Esophagus squamous epithelium (tissue), 5 donors: ENCODE results near the gene PTGDS. TPM values are rescaled to one million over a fixed set of nuclear protein-coding genes. Genes with fewer than 3 reads are reported as not detected.

ENCODE experiments used
- DNase-seq: peaks from one replicate; lab custom pipeline; 2025; lab: John Stamatoyannopoulos, UW
- H3K27ac ChIP-seq, 4 donors: fragments of 200-600 bp; sonication (generic); one replicate each; pipeline ENCODE4 v1.5.1; 2016 to 2019; ENCODE audit warnings: mild to moderate bottlenecking in 1 of 4
- H3K27me3 ChIP-seq, 4 donors: fragments of 200-600 bp; sonication (generic); 1 replicate in 3 of 4; 2 replicates in 1 of 4; pipeline versions ENCODE4 v1.5.1 to v1.6.0; 2017 to 2021; ENCODE audit warnings: antibody characterized with exemption in 1 of 4
- H3K36me3 ChIP-seq, 3 donors: fragments of 200-600 bp; sonication (generic); one replicate each; pipeline ENCODE4 v1.5.1; 2016 to 2019
- H3K4me1 ChIP-seq, 3 donors: fragments of 200-600 bp; sonication (generic); one replicate each; pipeline ENCODE4 v1.5.1; 2017 to 2019
- H3K4me3 ChIP-seq, 4 donors: fragments of 200-600 bp; sonication (generic); 1 replicate in 3 of 4; 2 replicates in 1 of 4; pipeline ENCODE4 v1.5.1; 2016 to 2019; ENCODE audit warnings: mild to moderate bottlenecking in 2 of 4, moderate library complexity in 1 of 4
- H3K9me3 ChIP-seq, 3 donors: fragments of 200-600 bp; sonication (generic); one replicate each; pipeline ENCODE4 v1.5.1; 2016 to 2019
- POLR2A ChIP-seq, 4 donors: fragments of 450-650 bp; IDR thresholded peaks; one replicate each; pipeline ENCODE4 v1.6.1; 2017; ENCODE audit warnings: antibody characterized with exemption in 4 of 4, mild to moderate bottlenecking in 4 of 4, moderate library complexity in 3 of 4
- WGBS, 2 donors: methylation state at CpG; one replicate each; pipeline ENCODE4 v1.1.5; 2018; 5-methylcytosine and 5-hydroxymethylcytosine counted together
- intact Hi-C: fragments of 100-400 bp; cut with DNase I; formaldehyde crosslinking; loops from one replicate; pipeline ENCODE4 v1.15.0; 2022
- total RNA-seq, 4 donors: library from RNA; depleted of rRNA; stranded (reverse); fragments of >200 nt; gene quantifications; one replicate each; pipeline ENCODE4 v1.1.0, GENCODE V29; 2016
- TF ChIP-seq, protein P1 (sequence below), 6 experiments: fragments of 450-650 bp in 4 of 6; fragments of 200-600 bp in 2 of 6; sonication (generic) in 2 of 6; IDR thresholded peaks; one replicate each; pipeline ENCODE4 v1.5.1; 2016 to 2019; ENCODE audit warnings: antibody characterized with exemption in 6 of 6, mild to moderate bottlenecking in 4 of 6, moderate library complexity in 4 of 6
- donor health status: DM: yes; HTN: yes; CAD: no.

Gene PTGDS
- total RNA-seq, 4 donors from 2014 or later = 1.7 to 208 (median 4.8) TPM

DNA sequence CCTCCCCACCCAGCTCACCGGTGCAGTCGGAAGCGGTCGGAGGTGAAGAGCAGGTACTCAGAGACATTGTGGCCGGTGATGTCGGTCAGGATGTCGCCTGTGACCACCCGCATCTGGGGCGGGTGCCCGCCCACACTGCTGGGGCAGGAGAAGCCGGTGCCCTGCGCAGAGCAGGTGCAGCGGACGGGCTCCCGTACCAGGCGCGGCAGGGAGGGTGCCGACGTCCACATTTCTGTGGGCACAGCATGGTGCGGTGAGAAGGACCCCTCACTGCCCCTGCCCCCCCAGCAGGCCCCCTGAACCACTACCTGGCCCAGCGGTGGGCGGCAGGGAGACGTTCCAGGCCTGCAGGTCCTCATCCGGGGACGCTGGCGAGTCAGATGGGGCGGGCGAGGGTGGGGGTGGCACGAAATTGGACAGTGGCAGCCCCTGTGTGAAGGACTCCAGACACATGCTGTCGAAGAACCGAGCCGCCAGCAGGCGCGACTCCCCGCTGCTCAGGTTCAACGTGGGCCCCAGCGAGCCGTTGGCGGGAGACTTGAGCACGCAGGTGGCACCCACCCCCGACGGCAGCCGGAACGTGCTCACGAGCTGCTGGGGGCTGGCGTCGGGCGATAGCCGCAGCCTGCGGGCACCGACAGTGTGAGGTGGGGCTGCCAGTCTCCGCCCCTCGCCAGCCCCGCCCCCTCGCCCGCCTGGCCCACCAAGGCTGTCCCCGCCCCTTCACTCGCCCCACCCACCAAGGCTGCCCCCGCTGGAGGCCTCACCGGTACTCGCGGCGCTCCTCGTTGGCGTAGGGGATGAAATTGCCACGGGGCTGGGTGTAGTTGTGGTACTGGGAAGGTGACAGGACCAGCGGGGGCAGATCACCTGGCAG lies 35.6 kb downstream of the PTGDS start:
- no peaks in the 10 kb centered on the region for H3K4me1 ChIP-seq
- TF ChIP-seq POLR2A (IDR thresholded peaks at IDR 0.05) = no peak
- TF ChIP-seq, protein P1, sequence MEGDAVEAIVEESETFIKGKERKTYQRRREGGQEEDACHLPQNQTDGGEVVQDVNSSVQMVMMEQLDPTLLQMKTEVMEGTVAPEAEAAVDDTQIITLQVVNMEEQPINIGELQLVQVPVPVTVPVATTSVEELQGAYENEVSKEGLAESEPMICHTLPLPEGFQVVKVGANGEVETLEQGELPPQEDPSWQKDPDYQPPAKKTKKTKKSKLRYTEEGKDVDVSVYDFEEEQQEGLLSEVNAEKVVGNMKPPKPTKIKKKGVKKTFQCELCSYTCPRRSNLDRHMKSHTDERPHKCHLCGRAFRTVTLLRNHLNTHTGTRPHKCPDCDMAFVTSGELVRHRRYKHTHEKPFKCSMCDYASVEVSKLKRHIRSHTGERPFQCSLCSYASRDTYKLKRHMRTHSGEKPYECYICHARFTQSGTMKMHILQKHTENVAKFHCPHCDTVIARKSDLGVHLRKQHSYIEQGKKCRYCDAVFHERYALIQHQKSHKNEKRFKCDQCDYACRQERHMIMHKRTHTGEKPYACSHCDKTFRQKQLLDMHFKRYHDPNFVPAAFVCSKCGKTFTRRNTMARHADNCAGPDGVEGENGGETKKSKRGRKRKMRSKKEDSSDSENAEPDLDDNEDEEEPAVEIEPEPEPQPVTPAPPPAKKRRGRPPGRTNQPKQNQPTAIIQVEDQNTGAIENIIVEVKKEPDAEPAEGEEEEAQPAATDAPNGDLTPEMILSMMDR (IDR thresholded peaks at IDR 0.05) = no peak
- intact Hi-C loops = no loop called here
- 88 to 91% methylated on average over 17 to 29 of the region's 67 CpGs for WGBS, 2 donors
- no peak overlapping the region for H3K4me3 ChIP-seq
- DNase-seq = no peak
- no peaks in the 10 kb centered on the region for H3K27me3 ChIP-seq
- no peak overlapping the region for H3K27ac ChIP-seq
- no peaks in the 10 kb centered on the region for H3K9me3 ChIP-seq
- peaks cover 0 to 93% (median 0%) of the 10 kb centered on the region in 3 donors for H3K36me3 ChIP-seq

DNA sequence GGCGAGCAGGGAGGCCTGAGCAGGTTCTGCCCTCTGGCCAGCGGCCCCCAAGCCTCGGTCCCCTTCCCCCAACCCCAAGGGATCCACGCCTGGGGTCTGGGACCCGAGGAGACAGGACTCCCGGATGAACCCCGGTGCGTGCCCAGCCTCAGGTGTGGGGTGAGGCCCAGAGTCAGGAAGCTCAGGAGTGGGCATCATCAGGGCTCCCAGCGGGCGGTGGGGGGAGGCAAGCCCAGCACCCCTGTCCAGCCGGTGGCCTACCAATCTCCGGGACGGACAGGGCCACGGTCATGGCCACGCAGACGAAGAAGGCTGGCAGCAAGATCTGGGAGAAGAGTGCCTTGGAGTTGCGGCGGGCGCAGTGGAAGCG lies 36.3 kb downstream of the PTGDS start:
- peaks cover 0 to 88% (median 0%) of the 10 kb centered on the region in 3 donors for H3K36me3 ChIP-seq
- no peak for DNase-seq
- intact Hi-C loops = no loop called here

DNA sequence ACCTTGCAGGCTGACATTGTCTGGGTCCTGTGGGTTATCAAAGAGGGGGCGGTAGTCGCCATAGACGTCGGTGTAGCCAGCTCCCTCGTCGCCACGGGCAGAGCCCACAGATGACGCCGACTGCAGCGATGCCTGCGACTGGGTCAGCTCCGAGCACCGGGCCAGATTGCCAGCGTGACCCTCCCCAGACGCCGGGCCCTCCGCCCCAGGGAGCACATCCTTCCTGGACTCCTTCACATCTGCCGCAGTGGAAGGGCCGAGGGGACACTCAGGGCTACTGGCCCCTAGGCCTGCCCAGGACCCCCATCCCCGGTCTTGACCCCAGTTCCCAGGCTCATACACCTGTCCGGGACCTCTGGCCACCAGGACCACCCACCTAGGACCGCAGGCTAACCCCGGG lies 36.9 kb downstream of the PTGDS start:
- 94 to 100% methylated on average over 3 to 16 of the region's 23 CpGs for WGBS, 2 donors
- no peaks in the 10 kb centered on the region for H3K4me1 ChIP-seq
- no peak overlapping the region for H3K27ac ChIP-seq
- intact Hi-C loops = no loop called here
- no peaks in the 10 kb centered on the region for H3K9me3 ChIP-seq
- DNase-seq = no peak
- no peaks in the 10 kb centered on the region for H3K27me3 ChIP-seq
- TF ChIP-seq, protein P1 (IDR thresholded peaks at IDR 0.05) = no peak
- no peak for TF ChIP-seq POLR2A (IDR thresholded peaks at IDR 0.05)
- H3K4me3 ChIP-seq = no peak overlapping the region
- H3K36me3 ChIP-seq = peaks cover 0 to 90% (median 0%) of the 10 kb centered on the region in 3 donors

More for the DNA sequence above, 36.3 kb downstream of the PTGDS start:
- TF ChIP-seq, protein P1 (IDR thresholded peaks at IDR 0.05) = no peak
- no peak for TF ChIP-seq POLR2A (IDR thresholded peaks at IDR 0.05)
- Histone ChIP-seq H3K9me3 (no peaks in the 10 kb centered on the region), H3K4me3 (no peak overlapping the region), H3K27me3 (no peaks in the 10 kb centered on the region), H3K4me1 (no peaks in the 10 kb centered on the region), H3K27ac (no peak overlapping the region)
- 90% methylated on average over 2 of the region's 20 CpGs; no CpG with 5 or more reads in 1 of the 2 donors for WGBS, 2 donors

DNA sequence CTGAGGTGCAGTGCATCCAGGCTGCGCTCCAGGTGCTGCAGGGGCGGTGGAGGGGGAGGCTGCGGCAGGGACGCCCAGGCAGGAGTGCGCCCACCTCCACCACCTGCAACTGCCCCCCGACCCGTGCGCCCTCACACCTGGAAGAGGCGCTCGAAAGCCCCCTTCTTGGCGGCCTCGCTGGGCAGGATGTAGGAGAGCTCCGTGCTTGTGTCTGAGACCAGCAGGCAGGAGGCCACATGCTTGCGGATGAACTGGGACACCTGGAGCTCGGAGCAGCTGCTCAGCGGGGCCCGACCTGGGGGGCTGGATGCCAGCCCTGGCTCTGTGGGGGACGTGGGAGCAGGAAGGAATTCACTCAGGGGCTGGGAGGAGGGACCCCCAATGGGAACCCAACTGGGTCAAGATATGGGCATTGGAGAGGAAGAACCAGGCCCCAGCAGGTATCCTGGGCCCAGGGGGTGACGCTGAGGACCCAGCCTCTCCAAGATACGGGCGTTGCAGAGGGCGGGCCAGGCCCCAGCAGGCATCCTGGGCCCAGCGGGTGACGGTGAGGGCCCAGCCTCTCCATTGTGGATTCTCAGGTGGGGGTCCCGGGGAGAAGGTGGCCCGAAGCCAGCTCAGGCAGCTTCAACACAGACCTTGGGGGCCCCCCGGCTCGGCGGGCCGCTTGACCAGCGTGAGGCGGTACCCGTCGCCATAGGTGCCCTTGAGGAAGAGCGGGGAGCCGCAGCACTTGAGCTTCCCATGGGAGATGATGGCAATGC lies 37.7 kb downstream of the PTGDS start:
- H3K27me3 ChIP-seq = no peaks in the 10 kb centered on the region
- DNase-seq = no peak
- 70 to 94% methylated on average over 4 to 11 of the region's 36 CpGs for WGBS, 2 donors
- TF ChIP-seq POLR2A (IDR thresholded peaks at IDR 0.05) = no peak
- TF ChIP-seq, protein P1 (IDR thresholded peaks at IDR 0.05) = no peak
- H3K27ac ChIP-seq = no peak overlapping the region
- peaks cover 0 to 82% (median 0%) of the 10 kb centered on the region in 3 donors for H3K36me3 ChIP-seq
- H3K9me3 ChIP-seq = no peaks in the 10 kb centered on the region
- intact Hi-C loops = no loop called here
- H3K4me3 ChIP-seq = no peak overlapping the region
- H3K4me1 ChIP-seq = no peaks in the 10 kb centered on the region

DNA sequence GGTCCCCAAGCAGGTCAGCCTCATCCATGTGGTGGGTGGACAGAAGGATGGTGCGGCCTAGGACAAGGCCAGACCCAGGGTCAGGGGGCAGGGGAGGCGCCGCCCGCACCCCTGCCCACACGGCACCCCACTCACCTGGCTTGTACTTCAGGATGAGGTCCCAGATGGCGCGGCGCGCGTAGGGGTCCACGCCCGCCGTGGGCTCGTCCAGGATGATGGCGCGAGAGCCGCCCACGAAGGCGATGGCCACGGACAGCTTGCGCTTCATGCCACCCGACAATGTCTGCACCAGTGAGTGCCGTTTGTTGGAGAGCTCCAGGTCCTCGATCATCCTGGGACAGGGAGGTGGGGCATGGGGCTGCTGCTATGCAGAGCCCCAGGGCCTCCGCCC lies 38.2 kb downstream of the PTGDS start:
- 97 to 98% methylated on average over 8 to 12 of the region's 25 CpGs for WGBS, 2 donors
- Histone ChIP-seq H3K4me3 (no peak overlapping the region), H3K36me3 (peaks cover 0 to 82% (median 0%) of the 10 kb centered on the region in 3 donors), H3K27ac (no peak overlapping the region), H3K9me3 (no peaks in the 10 kb centered on the region), H3K4me1 (no peaks in the 10 kb centered on the region), H3K27me3 (no peaks in the 10 kb centered on the region)
- TF ChIP-seq, protein P1 (IDR thresholded peaks at IDR 0.05) = no peak
- TF ChIP-seq POLR2A (IDR thresholded peaks at IDR 0.05) = no peak
- DNase-seq = no peak
- intact Hi-C loops = no loop called here
